ENCODE results near the gene CADPS. TPM values are rescaled to one million over a fixed set of nuclear protein-coding genes. Genes with fewer than 3 reads are reported as not detected.

CADPS gene
- total RNA-seq, 4 donors from 2014 or later = 0.31 to 14.4 (median 5.2) TPM

DNA sequence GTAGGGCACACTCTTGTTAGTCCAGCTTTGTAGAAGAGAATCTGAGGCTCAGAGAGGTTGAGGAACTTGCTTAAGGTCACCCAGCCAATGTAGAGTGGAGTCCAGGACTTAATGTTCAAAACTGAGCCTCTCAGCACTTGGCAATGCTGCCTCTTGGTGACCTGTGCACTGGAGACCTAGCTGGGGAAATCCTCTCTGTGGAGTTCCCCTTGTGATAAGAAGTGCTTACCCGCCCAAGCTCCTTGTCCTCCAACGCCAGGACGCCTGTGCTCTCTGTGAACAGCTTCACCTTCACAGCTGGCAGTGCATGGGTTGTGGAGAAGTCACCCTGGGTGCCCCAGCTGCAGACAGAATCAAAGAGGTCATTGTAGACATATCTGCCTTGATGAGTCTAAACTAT is 282.8 kb downstream of the CADPS start:
- no peaks in the 10 kb centered on the region for H3K4me1 ChIP-seq
- H3K4me3 ChIP-seq = no peak overlapping the region
- H3K36me3 ChIP-seq = no peaks in the 10 kb centered on the region
- no peak for TF ChIP-seq CTCF (IDR thresholded peaks at IDR 0.05)
- no peak for TF ChIP-seq POLR2AphosphoS5 (IDR thresholded peaks at IDR 0.05)
- TF ChIP-seq POLR2A (IDR thresholded peaks at IDR 0.05) = no peak
- no peak for TF ChIP-seq EP300 (IDR thresholded peaks at IDR 0.05)
- H3K9me3 ChIP-seq = no peaks in the 10 kb centered on the region
- 41% methylated on average over 3 of the region's 3 CpGs; no CpG with 5 or more reads in 1 of the 2 donors for whole genome bisulfite sequencing, 2 donors (ENCODE audit: low coverage in 1 of 2)
- H3K27ac ChIP-seq = no peak overlapping the region
- ATAC-seq = no peak
- H3K27me3 ChIP-seq = no peaks in the 10 kb centered on the region

DNA sequence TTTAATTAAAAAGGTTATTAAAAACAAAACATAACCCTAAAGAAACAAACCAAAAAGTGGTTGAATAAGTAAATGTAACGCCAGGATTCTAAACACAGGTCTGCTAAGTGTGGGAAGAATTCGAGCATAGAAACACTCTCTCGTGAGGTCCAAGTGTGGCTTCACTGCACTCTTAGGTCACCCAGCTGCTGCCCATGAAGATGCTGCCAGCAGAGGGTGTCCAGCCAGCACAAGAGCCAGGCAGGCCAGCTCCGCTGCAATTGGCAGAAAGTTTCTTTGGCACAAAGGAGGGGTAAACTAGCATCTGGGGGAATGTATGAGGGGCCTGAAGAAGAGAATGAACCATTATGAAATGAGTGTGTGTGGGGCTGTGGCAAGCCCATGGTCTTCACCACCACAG is 286.1 kb downstream of the CADPS start:
- Histone ChIP-seq H3K4me3 (no peak overlapping the region), H3K36me3 (no peaks in the 10 kb centered on the region), H3K4me1 (no peaks in the 10 kb centered on the region), H3K9me3 (no peaks in the 10 kb centered on the region), H3K27ac (no peak overlapping the region), H3K27me3 (no peaks in the 10 kb centered on the region)
- TF ChIP-seq EP300 (IDR thresholded peaks at IDR 0.05) (no peak), POLR2A (IDR thresholded peaks at IDR 0.05) (no peak), POLR2AphosphoS5 (IDR thresholded peaks at IDR 0.05) (no peak), CTCF (IDR thresholded peaks at IDR 0.05) (no peak)
- 64 to 82% methylated on average over 3 to 4 of the region's 4 CpGs for WGBS, 2 donors (ENCODE audit: low coverage in 1 of 2)
- peak; percentile 16 for ATAC-seq

DNA sequence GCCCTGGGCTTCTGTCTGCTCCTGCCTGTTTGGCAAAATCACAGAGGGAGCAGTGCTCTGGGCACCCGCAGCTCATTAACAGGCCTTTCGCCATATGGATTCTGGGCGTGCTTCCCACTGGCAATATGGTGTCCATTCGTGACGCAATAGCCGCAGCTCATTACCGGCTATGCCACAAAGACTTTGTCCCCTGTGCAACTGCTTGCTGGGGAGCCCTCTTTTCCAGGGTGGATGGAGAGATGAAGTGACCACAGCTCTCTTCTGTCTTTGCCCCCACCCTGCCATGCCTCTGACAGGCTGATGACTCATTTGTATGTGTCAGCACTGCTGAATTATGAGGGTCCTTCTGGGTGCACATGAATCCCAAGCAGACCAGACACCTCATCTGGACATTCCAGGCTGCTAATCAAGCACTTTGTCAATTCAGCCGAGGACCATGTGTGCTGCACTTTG is 287.6 kb downstream of the CADPS start:
- H3K27me3 ChIP-seq = no peaks in the 10 kb centered on the region
- no peaks in the 10 kb centered on the region for H3K9me3 ChIP-seq
- WGBS, 2 donors (ENCODE audit: low coverage in 1 of 2) = 83 to 92% methylated on average over 6 of the region's 8 CpGs
- H3K27ac ChIP-seq = no peak overlapping the region
- H3K4me3 ChIP-seq = no peak overlapping the region
- no peaks in the 10 kb centered on the region for H3K36me3 ChIP-seq
- no peak for ATAC-seq
- TF ChIP-seq POLR2A (IDR thresholded peaks at IDR 0.05) (no peak), POLR2AphosphoS5 (IDR thresholded peaks at IDR 0.05) (no peak), EP300 (IDR thresholded peaks at IDR 0.05) (no peak), CTCF (IDR thresholded peaks at IDR 0.05) (no peak)
- no peaks in the 10 kb centered on the region for H3K4me1 ChIP-seq

DNA sequence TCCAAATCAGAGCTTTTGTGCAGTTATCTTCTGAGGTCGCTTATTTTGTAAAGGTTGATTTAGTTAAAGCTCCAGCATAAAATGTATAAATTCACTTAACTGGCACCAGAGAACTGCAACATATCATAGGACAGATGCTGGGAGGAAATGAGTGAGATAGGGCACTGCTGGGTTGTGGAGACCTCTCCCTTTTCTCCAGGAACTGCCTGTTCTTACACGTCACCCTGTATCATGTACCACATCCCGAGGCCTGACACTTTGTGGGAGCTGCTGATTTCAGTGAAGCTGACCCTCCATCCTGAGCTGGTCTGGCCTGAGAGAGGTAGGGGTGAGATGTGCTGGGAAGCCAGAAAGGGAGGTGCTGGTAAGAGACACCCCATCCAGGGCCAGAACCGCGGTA is 288.0 kb downstream of the CADPS start:
- Histone ChIP-seq H3K9me3 (peaks cover 0 to 1% (median 0%) of the 10 kb centered on the region in 3 donors), H3K27ac (no peak overlapping the region), H3K36me3 (no peaks in the 10 kb centered on the region), H3K4me3 (no peak overlapping the region), H3K27me3 (no peaks in the 10 kb centered on the region), H3K4me1 (no peaks in the 10 kb centered on the region)
- 83 to 100% methylated on average over 1 of the region's 5 CpGs for WGBS, 2 donors (ENCODE audit: low coverage in 1 of 2)
- TF ChIP-seq POLR2AphosphoS5 (IDR thresholded peaks at IDR 0.05) = no peak
- no peak for TF ChIP-seq POLR2A (IDR thresholded peaks at IDR 0.05)
- ATAC-seq = no peak

DNA sequence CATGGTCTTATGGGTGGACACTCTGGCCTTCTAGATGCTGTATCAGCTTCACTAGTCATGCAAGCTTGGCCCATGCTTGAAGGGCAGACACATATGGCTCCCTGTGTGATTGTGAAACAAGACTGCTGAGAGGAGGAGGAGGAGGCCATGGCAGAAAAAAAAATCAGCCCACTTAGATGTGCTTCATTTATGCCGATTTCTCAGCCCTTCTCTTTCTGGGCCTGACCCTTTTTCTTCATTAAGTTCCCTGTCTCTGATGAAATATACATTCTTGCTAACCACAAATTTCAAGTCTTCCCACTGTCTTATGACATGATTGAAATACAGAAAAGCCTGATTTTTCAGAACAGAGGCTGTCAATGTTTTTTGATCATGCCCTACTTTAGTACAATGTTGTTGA is 288.9 kb downstream of the CADPS start:
- peaks cover 0 to 6% (median 0%) of the 10 kb centered on the region in 3 donors for H3K9me3 ChIP-seq
- no peaks in the 10 kb centered on the region for H3K36me3 ChIP-seq
- H3K4me1 ChIP-seq = no peaks in the 10 kb centered on the region
- H3K27ac ChIP-seq = no peak overlapping the region
- TF ChIP-seq POLR2A (IDR thresholded peaks at IDR 0.05) = no peak
- TF ChIP-seq POLR2AphosphoS5 (IDR thresholded peaks at IDR 0.05) = no peak
- no peak for TF ChIP-seq EP300 (IDR thresholded peaks at IDR 0.05)
- TF ChIP-seq CTCF (IDR thresholded peaks at IDR 0.05) = no peak
- 67 to 75% methylated on average over 1 of the region's 1 CpG for WGBS, 2 donors (ENCODE audit: low coverage in 1 of 2)
- no peak overlapping the region for H3K4me3 ChIP-seq
- ATAC-seq = no peak
- H3K27me3 ChIP-seq = no peaks in the 10 kb centered on the region
